BLaER1 treated with 17β-estradiol and CSF1 and Interleukin-3, amounts not matched to agents 10 nM and 100 nM (cell line): Measurements from ENCODE around the gene ZC3H7B.

Source experiments
- H3K27ac ChIP-seq, 11 experiments: shearing (Covaris generic); formaldehyde crosslinking; 2 replicates each; pipeline ENCODE4 v1.8.1; 2022
- H3K27me3 ChIP-seq, 11 experiments: shearing (Covaris generic); formaldehyde crosslinking; 2 replicates each; pipeline ENCODE4 v1.8.1; 2022
- H3K36me3 ChIP-seq, 11 experiments: shearing (Covaris generic); formaldehyde crosslinking; 2 replicates each; pipeline ENCODE4 v1.8.1; 2022
- H3K4me1 ChIP-seq, 10 experiments: shearing (Covaris generic); formaldehyde crosslinking; 2 replicates each; pipeline ENCODE4 v1.8.1; 2022
- H3K4me2 ChIP-seq, 11 experiments: shearing (Covaris generic); formaldehyde crosslinking; 2 replicates each; pipeline ENCODE4 v1.8.1; 2022
- H3K4me3 ChIP-seq, 10 experiments: shearing (Covaris generic); formaldehyde crosslinking; 2 replicates each; pipeline ENCODE4 v1.8.1; 2022
- H3K9ac ChIP-seq, 11 experiments: shearing (Covaris generic); formaldehyde crosslinking; 2 replicates each; pipeline ENCODE4 v1.8.1; 2022
- H3K9me3 ChIP-seq, 11 experiments: shearing (Covaris generic); formaldehyde crosslinking; replicated peaks in 1 of 11; 2 replicates each; pipeline ENCODE4 v1.8.1; 2022
- H4K20me1 ChIP-seq, 11 experiments: shearing (Covaris generic); formaldehyde crosslinking; 2 replicates each; pipeline ENCODE4 v1.8.1; 2022
- Cebpa-rat ChIP-seq, 11 experiments: shearing (Covaris generic); IDR thresholded peaks; 2 replicates each; pipeline ENCODE4 v1.8.1; 2022

Gene ZC3H7B

GRCh38 chr22:41261541-41262249 lies 39.6 kb upstream of the ZC3H7B start:
- H3K4me1 ChIP-seq, result 0 out of 20 replicates have a peak, but pooled peaks cover 0 to 7% (median 0%) of the 10 kb centered on the region in 10 experiments
- peaks cover 95 to 100% (median 98%) of the 10 kb centered on the region in 11 experiments for H3K36me3 ChIP-seq

GRCh38 chr22:41262250-41262765 lies 39.0 kb upstream of the ZC3H7B start:
- Histone ChIP-seq H4K20me1 (peaks cover 0 to 98% (median 79%) of the 10 kb centered on the region in 11 experiments; a peak in 17 of 22 replicates), H3K4me3 (no peak overlapping the region), H3K9ac (no peak overlapping the region), H3K4me2 (no peak overlapping the region), H3K36me3 (peaks cover 94 to 100% (median 98%) of the 10 kb centered on the region in 11 experiments), H3K4me1 (0 out of 20 replicates have a peak, but pooled peaks cover 0 to 2% (median 0%) of the 10 kb centered on the region in 10 experiments), H3K27me3 (no peaks in the 10 kb centered on the region), H3K9me3 (no peaks in the 10 kb centered on the region), H3K27ac (no peak overlapping the region)
- no peak for TF ChIP-seq Cebpa-rat (IDR thresholded peaks at IDR 0.05)

More at GRCh38 chr22:41261541-41262249, 39.6 kb upstream of the ZC3H7B start:
- no peak overlapping the region for H3K4me3 ChIP-seq
- no peaks in the 10 kb centered on the region for H3K9me3 ChIP-seq
- H4K20me1 ChIP-seq, result peaks cover 0 to 98% (median 81%) of the 10 kb centered on the region in 11 experiments; a peak in 17 of 22 replicates
- no peak for TF ChIP-seq Cebpa-rat (IDR thresholded peaks at IDR 0.05)
- no peak overlapping the region for H3K27ac ChIP-seq
- H3K27me3 ChIP-seq, result no peaks in the 10 kb centered on the region
- no peak overlapping the region for H3K9ac ChIP-seq
- no peak overlapping the region for H3K4me2 ChIP-seq

GRCh38 chr22:41263704-41264103 lies 37.6 kb upstream of the ZC3H7B start:
- Histone ChIP-seq H3K9ac (no peak overlapping the region), H3K4me1 (no peaks in the 10 kb centered on the region), H4K20me1 (peaks cover 0 to 99% (median 77%) of the 10 kb centered on the region in 11 experiments; a peak in 17 of 22 replicates), H3K36me3 (peaks cover 94 to 100% (median 98%) of the 10 kb centered on the region in 11 experiments), H3K27me3 (no peaks in the 10 kb centered on the region), H3K27ac (no peak overlapping the region), H3K4me2 (no peak overlapping the region), H3K9me3 (no peaks in the 10 kb centered on the region), H3K4me3 (no peak overlapping the region)
- no peak for TF ChIP-seq Cebpa-rat (IDR thresholded peaks at IDR 0.05)

GRCh38 chr22:41264408-41264941 lies 36.9 kb upstream of the ZC3H7B start:
- no peak overlapping the region for H3K27ac ChIP-seq
- H3K4me3 ChIP-seq, result no peak overlapping the region
- H3K27me3 ChIP-seq, result no peaks in the 10 kb centered on the region
- H3K4me2 ChIP-seq, result no peak overlapping the region
- no peaks in the 10 kb centered on the region for H3K9me3 ChIP-seq
- H4K20me1 ChIP-seq, result peaks cover 0 to 100% (median 84%) of the 10 kb centered on the region in 11 experiments; a peak in 17 of 22 replicates
- no peaks in the 10 kb centered on the region for H3K4me1 ChIP-seq
- no peak for TF ChIP-seq Cebpa-rat (IDR thresholded peaks at IDR 0.05)
- H3K36me3 ChIP-seq, result peaks cover 94 to 100% (median 98%) of the 10 kb centered on the region in 11 experiments
- no peak overlapping the region for H3K9ac ChIP-seq

GRCh38 chr22:41267958-41268357 lies 33.4 kb upstream of the ZC3H7B start:
- Histone ChIP-seq H3K4me1 (no peaks in the 10 kb centered on the region), H3K27ac (no peak overlapping the region), H4K20me1 (peaks cover 0 to 100% (median 82%) of the 10 kb centered on the region in 11 experiments; a peak in 17 of 22 replicates), H3K4me3 (no peak overlapping the region), H3K36me3 (peaks cover 92 to 100% (median 97%) of the 10 kb centered on the region in 11 experiments), H3K9ac (no peak overlapping the region), H3K27me3 (no peaks in the 10 kb centered on the region), H3K9me3 (no peaks in the 10 kb centered on the region), H3K4me2 (no peak overlapping the region)
- TF ChIP-seq Cebpa-rat (IDR thresholded peaks at IDR 0.05), result no peak

- H3K4me2 ChIP-seq, result no peak overlapping the region
- H3K4me3 ChIP-seq, result no peak overlapping the region
- H4K20me1 ChIP-seq, result peaks cover 0 to 99% (median 67%) of the 10 kb centered on the region in 11 experiments; a peak in 17 of 22 replicates
- H3K27ac ChIP-seq, result no peak overlapping the region
- H3K9ac ChIP-seq, result no peak overlapping the region
- TF ChIP-seq Cebpa-rat (IDR thresholded peaks at IDR 0.05), result no peak
- H3K27me3 ChIP-seq, result no peaks in the 10 kb centered on the region
- H3K4me1 ChIP-seq, result no peaks in the 10 kb centered on the region
- peaks cover 94 to 100% (median 99%) of the 10 kb centered on the region in 11 experiments for H3K36me3 ChIP-seq
- H3K9me3 ChIP-seq, result no peaks in the 10 kb centered on the region
Measured at GRCh38 chr22:41271787-41272186, 29.5 kb upstream of the ZC3H7B start.

- peaks cover 0 to 97% (median 64%) of the 10 kb centered on the region in 11 experiments; a peak in 17 of 22 replicates for H4K20me1 ChIP-seq
- H3K4me3 ChIP-seq, result no peak overlapping the region
- no peak overlapping the region for H3K27ac ChIP-seq
- no peak overlapping the region for H3K9ac ChIP-seq
- peaks cover 90 to 100% (median 98%) of the 10 kb centered on the region in 11 experiments for H3K36me3 ChIP-seq
- H3K4me2 ChIP-seq, result no peak overlapping the region
- H3K27me3 ChIP-seq, result no peaks in the 10 kb centered on the region
- H3K4me1 ChIP-seq, result no peaks in the 10 kb centered on the region
- no peak for TF ChIP-seq Cebpa-rat (IDR thresholded peaks at IDR 0.05)
- H3K9me3 ChIP-seq, result no peaks in the 10 kb centered on the region
Measured at GRCh38 chr22:41273128-41273527, 28.2 kb upstream of the ZC3H7B start.

GRCh38 chr22:41274856-41275255 lies 26.5 kb upstream of the ZC3H7B start:
- Histone ChIP-seq H3K27me3 (no peaks in the 10 kb centered on the region), H3K4me3 (no peak overlapping the region), H3K36me3 (peaks cover 90 to 100% (median 98%) of the 10 kb centered on the region in 11 experiments), H4K20me1 (peaks cover 0 to 97% (median 65%) of the 10 kb centered on the region in 11 experiments; a peak in 17 of 22 replicates), H3K4me2 (no peak overlapping the region), H3K9ac (no peak overlapping the region), H3K9me3 (no peaks in the 10 kb centered on the region), H3K4me1 (no peaks in the 10 kb centered on the region), H3K27ac (no peak overlapping the region)
- no peak for TF ChIP-seq Cebpa-rat (IDR thresholded peaks at IDR 0.05)

GRCh38 chr22:41280065-41280464 lies 21.3 kb upstream of the ZC3H7B start:
- Histone ChIP-seq H3K9ac (no peak overlapping the region), H3K4me2 (no peak overlapping the region), H3K27ac (no peak overlapping the region), H3K9me3 (no peaks in the 10 kb centered on the region), H3K4me1 (peaks cover 10 to 25% (median 18%) of the 10 kb centered on the region in 10 experiments), H3K4me3 (no peak overlapping the region), H3K36me3 (peaks cover 80 to 99% (median 97%) of the 10 kb centered on the region in 11 experiments), H3K27me3 (no peaks in the 10 kb centered on the region), H4K20me1 (peaks cover 0 to 97% (median 72%) of the 10 kb centered on the region in 11 experiments; a peak in 19 of 22 replicates)
- TF ChIP-seq Cebpa-rat (IDR thresholded peaks at IDR 0.05), result no peak
